Activated naive CD8-positive, alpha-beta T cell treated with anti-CD3 and anti-CD28 coated beads, Interleukin-2, amount 10 ng/mL, durations not matched to agents 7 days and 5 days (primary cell): ENCODE measurements around the gene GPC6. TPM values are rescaled to one million over a fixed set of nuclear protein-coding genes. Genes with fewer than 3 reads are reported as not detected.

Experiments used
- ATAC-seq: fragments of 150-1000 bp; cut with Tn5 transposase; one replicate; pipeline ENCODE4 v1.10.0; 2021; ENCODE audit warnings: low read depth, moderate library complexity
- POLR2A ChIA-PET: fragments of 350-600 bp; sonication (Branson Sonifier 250); formaldehyde crosslinking; loops from one replicate; lab custom pipeline; 2021; ENCODE audit warnings: antibody characterized with exemption; lab: Charles Lee
- DNase-seq: peaks from one replicate; pipeline ENCODE4 v3.0.0; 2021
- H3K27ac Mint-ChIP-seq: one replicate; pipeline ENCODE4 v1.8.0; 2022; ENCODE audit warnings: mild to moderate bottlenecking, mixed read lengths
- H3K27me3 Mint-ChIP-seq: one replicate; pipeline ENCODE4 v1.8.0; 2022; ENCODE audit warnings: mild to moderate bottlenecking, moderate library complexity, mixed read lengths
- H3K36me3 Mint-ChIP-seq: one replicate; pipeline ENCODE4 v1.8.0; 2021; ENCODE audit warnings: mild to moderate bottlenecking, mixed read lengths
- H3K4me1 Mint-ChIP-seq: one replicate; pipeline ENCODE4 v1.8.0; 2021; ENCODE audit warnings: mixed read lengths
- H3K4me3 Mint-ChIP-seq: one replicate; pipeline ENCODE4 v1.8.0; 2022; ENCODE audit warnings: mild to moderate bottlenecking, moderate library complexity, mixed read lengths
- H3K9me3 Mint-ChIP-seq: one replicate; pipeline ENCODE4 v1.8.0; 2021; ENCODE audit warnings: mixed read lengths
- total RNA-seq, 2 experiments: library from RNA; stranded (reverse); gene quantifications; one replicate each; pipeline ENCODE4 v1.2.3, GENCODE V29; 2021

The GPC6 gene
- total RNA-seq, 2 experiments from 2014 or later: not detected

DNA sequence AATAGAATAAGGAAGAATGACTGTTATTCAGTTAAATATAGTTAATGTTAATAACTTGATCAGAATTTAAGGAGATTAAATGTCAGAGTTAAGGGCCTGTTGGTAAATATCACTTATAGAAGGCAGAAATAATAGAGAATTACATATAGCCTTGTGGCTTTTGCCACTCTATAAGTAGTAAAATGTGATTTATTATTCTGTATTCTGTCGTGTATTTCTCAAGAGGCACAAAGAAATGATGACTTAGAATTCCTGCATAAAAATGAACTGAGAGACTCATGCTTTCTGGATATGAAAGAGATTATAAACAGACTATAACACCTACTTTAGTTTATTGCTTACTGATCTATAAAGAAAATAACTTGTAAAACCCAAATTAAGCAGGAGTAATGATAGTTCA is 40.1 kb downstream of the GPC6 start:
- POLR2A ChIA-PET: no interaction called here
- H3K36me3 Mint-ChIP-seq: no peaks in the 10 kb centered on the region
- no peak for ATAC-seq
- no peak overlapping the region for H3K4me3 Mint-ChIP-seq
- no peaks in the 10 kb centered on the region for H3K4me1 Mint-ChIP-seq
- no peaks in the 10 kb centered on the region for H3K27me3 Mint-ChIP-seq
- no peaks in the 10 kb centered on the region for H3K9me3 Mint-ChIP-seq
- H3K27ac Mint-ChIP-seq: no peak overlapping the region
- DNase-seq: no peak

DNA sequence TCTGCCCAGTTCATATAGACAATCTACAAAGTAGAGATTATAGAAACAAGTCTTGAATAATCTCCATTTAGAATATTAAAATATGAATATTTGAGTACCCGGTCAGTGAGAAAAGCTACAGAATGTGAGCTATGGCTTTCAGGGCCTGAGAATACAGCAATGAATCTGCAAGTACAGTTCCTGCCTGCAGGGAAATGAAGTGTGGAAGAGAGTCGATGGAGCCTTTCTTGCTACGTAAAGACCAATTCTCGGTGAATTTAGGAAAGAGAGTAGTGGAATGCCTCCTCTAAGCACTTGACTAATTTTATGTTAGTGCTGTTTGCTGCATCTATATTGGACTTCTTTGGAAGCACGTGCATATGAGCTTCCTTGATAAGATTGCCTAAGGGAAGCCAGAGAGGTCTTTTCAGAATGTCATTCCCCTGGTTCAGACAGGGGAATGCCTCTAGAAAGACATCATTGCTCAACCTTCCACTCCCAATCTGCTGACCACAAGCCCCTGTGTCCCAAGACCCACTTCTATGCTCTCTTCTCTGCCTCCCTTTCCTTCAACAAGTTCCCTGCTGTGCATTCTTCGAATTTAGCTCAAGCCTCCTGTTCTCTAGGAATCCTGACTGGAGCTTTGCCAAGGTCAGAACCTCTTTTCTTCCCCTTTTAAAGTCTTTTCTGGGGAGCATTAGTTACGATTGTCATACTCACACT is 41.9 kb downstream of the GPC6 start:
- ATAC-seq (no peak), DNase-seq (no peak)
- Mint-ChIP-seq H3K4me3 (no peak overlapping the region), H3K27me3 (no peaks in the 10 kb centered on the region), H3K4me1 (no peaks in the 10 kb centered on the region), H3K9me3 (no peaks in the 10 kb centered on the region), H3K36me3 (no peaks in the 10 kb centered on the region), H3K27ac (no peak overlapping the region)
- POLR2A ChIA-PET: no interaction called here

DNA sequence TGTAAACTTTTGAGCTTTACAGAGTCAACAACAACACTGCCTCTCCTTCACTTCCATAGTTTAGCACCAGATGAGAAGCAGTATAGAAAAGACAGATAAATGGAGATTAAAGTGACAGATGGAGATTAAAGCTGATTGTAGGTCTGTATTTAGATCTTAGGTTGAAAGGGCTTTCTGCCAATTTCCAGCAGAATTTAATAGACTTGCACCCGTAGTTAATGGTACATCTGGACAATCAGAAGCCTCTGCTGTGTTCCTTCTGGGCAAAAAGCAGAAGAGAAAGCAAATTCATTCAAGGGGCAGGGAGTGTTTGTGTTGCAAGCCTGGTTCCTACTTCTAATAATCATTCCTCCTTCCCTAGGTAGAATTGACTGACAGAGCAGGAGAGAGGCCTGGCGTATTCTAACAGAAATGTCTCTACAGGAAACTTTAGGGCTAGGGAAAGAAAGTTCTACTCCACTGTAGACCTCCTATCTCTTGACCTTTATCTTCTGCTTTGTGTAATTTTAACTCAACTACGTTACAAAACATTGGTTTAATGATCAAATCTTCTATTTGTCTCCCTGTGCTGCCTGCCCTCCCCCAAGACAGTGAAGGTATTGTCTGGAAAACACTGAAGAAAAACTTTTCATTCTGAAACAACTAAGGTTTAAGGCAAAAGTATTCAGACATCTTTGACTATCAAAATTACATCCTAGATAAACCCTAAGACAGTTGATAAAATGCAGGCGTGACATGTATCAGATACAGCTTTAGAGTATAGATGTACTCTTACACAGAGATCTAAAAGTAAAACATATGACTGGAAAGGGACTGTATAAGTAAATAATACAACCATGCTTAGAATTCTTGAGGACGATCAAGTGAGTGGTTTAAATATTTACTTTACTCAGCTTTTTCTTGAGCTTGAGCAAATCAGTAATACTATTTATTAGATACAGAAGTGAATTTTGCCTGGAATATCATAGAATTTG is 44.4 kb downstream of the GPC6 start:
- no peak overlapping the region for H3K4me3 Mint-ChIP-seq
- H3K4me1 Mint-ChIP-seq: no peaks in the 10 kb centered on the region
- POLR2A ChIA-PET: no interaction called here
- no peaks in the 10 kb centered on the region for H3K36me3 Mint-ChIP-seq
- no peaks in the 10 kb centered on the region for H3K9me3 Mint-ChIP-seq
- DNase-seq (no peak), ATAC-seq (no peak)
- no peak overlapping the region for H3K27ac Mint-ChIP-seq
- H3K27me3 Mint-ChIP-seq: no peaks in the 10 kb centered on the region

DNA sequence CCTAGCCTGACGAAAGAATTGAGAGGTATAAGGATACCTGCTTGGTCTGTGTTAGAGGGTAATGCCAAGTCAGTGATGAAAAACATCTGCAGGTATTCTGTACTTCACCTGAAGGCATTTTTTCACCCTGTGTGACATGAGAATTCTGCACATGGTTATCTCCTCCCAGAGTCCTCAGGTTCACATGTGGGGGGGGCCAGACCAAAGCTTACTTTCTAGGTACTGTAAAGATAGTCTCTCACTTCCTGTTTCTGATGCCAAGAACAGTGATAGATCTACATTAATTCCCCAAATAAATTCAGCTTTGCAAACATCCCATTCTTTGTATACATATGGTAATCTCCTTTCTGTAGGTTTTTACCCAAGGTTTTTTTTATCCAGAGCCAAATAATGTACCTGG is 53.4 kb downstream of the GPC6 start:
- no peaks in the 10 kb centered on the region for H3K36me3 Mint-ChIP-seq

DNA sequence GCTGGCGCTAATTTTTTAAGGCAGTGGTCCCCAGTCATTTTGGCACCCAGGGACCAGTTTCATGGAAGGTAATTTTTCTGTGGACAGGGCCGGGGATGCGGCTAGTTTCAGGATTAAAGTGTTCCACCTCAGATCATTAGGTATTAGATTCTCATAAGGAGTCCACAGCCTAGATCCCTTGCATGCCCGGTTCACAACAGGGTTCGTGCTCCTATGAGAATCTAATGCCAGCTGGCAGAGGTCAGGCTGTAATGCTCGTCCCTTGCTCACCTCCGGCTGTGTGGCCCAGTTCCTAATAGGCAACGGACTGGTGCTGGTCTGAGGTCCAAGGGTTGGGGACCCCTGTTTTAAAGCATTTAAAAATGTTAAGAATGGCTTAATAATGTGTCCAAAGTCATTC is 54.1 kb downstream of the GPC6 start:
- H3K4me3 Mint-ChIP-seq: no peak overlapping the region
- no peak overlapping the region for H3K27ac Mint-ChIP-seq
- no peaks in the 10 kb centered on the region for H3K9me3 Mint-ChIP-seq
- no peaks in the 10 kb centered on the region for H3K4me1 Mint-ChIP-seq
- DNase-seq (no peak), ATAC-seq (no peak)
- POLR2A ChIA-PET: no interaction called here
- no peaks in the 10 kb centered on the region for H3K27me3 Mint-ChIP-seq
- no peaks in the 10 kb centered on the region for H3K36me3 Mint-ChIP-seq

More for the DNA sequence above, 53.4 kb downstream of the GPC6 start:
- ATAC-seq: no peak
- no peak for DNase-seq
- POLR2A ChIA-PET: no interaction called here
- no peaks in the 10 kb centered on the region for H3K9me3 Mint-ChIP-seq
- no peaks in the 10 kb centered on the region for H3K27me3 Mint-ChIP-seq
- no peak overlapping the region for H3K4me3 Mint-ChIP-seq
- H3K4me1 Mint-ChIP-seq: no peaks in the 10 kb centered on the region
- H3K27ac Mint-ChIP-seq: no peak overlapping the region

DNA sequence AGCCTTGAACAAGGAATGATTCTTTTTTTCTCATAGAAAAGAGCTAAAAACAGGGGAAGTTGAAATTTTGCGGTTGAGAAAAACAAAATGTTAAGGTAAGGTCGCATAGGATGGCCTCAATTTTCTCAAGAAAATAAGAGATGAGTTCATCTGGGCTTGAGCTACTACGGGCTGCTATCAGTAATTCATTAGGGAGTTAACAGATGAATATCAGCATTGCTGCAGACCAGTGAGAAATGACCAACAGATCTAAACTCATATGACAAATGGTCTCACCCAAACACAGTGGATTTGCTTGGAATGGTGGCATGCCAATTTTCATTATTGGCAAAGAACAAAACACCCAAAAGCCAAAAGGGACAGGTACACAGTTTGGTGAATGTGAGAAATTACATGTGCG is 56.6 kb downstream of the GPC6 start:
- no peak overlapping the region for H3K27ac Mint-ChIP-seq
- DNase-seq: no peak
- no peak overlapping the region for H3K4me3 Mint-ChIP-seq
- H3K9me3 Mint-ChIP-seq: no peaks in the 10 kb centered on the region
- H3K27me3 Mint-ChIP-seq: no peaks in the 10 kb centered on the region
- no peak for ATAC-seq
- H3K4me1 Mint-ChIP-seq: no peaks in the 10 kb centered on the region
- no peaks in the 10 kb centered on the region for H3K36me3 Mint-ChIP-seq
- POLR2A ChIA-PET: no interaction called here

DNA sequence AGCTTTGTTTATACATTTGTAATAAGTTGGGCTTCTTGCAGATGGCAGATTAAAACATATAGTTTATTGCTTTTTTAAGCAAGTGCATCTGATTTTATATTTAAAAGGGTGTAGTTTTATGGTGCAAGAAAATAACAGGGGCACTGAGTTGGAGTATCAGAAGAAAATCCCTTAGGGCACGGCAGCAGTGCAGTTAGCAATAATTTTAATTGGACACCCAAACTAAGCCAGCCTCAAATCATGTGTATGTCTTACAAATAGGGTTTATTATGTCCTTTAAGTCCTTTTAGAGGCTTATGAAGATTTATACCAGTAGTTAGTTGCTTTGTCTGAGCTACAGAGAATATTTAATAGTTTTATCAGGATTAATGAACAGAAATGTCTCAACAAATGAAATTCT is 57.5 kb downstream of the GPC6 start:
- Mint-ChIP-seq H3K4me1 (no peaks in the 10 kb centered on the region), H3K27me3 (no peaks in the 10 kb centered on the region), H3K9me3 (no peaks in the 10 kb centered on the region), H3K36me3 (no peaks in the 10 kb centered on the region), H3K27ac (no peak overlapping the region), H3K4me3 (no peak overlapping the region)
- ATAC-seq (no peak), DNase-seq (no peak)
- POLR2A ChIA-PET: no interaction called here

DNA sequence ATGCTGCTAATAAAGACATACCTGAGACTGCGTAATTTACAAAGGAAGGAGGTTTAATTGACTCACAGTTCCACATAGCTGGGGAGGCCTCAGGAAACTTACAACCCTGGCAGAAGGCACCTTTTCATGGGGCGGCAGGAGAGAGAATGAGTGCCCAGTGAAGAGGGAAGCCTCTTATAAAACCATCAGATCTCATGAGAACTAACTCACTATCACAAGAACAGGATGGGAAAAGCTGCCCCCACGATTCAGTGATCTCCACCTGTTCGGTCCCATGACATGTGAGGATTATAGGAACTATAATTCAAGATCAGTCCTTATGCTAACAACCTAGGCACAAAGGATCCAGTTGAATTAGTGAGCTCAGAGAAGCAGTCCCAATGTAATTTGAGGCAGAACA is 59.4 kb downstream of the GPC6 start:
- POLR2A ChIA-PET: no interaction called here
- H3K27me3 Mint-ChIP-seq: no peaks in the 10 kb centered on the region
- H3K9me3 Mint-ChIP-seq: no peaks in the 10 kb centered on the region
- no peaks in the 10 kb centered on the region for H3K4me1 Mint-ChIP-seq
- H3K27ac Mint-ChIP-seq: no peak overlapping the region
- no peaks in the 10 kb centered on the region for H3K36me3 Mint-ChIP-seq
- H3K4me3 Mint-ChIP-seq: no peak overlapping the region
- no peak for ATAC-seq
- DNase-seq: no peak

DNA sequence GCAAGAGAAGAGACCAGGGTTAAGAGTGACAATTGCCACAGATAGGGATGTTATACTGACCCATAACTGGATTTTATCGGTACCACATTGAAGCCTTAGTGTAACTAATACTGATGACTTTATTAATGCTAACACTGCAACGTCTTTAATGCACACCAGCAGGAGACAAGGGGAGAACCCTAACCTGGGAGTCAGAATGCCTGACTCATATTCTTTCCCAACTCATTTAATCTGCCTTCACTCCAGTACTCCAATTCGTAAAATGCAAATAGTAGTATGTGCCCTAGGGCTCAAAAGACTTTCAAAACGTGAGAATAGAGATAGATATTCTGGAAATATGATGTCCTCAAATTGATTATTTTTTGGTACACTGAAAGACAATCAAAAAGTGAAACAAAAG is 62.4 kb downstream of the GPC6 start:
- Mint-ChIP-seq H3K27ac (no peak overlapping the region), H3K9me3 (no peaks in the 10 kb centered on the region), H3K4me3 (no peak overlapping the region), H3K27me3 (no peaks in the 10 kb centered on the region), H3K36me3 (no peaks in the 10 kb centered on the region), H3K4me1 (no peaks in the 10 kb centered on the region)
- POLR2A ChIA-PET: no interaction called here
- DNase-seq: no peak
- ATAC-seq: no peak

DNA sequence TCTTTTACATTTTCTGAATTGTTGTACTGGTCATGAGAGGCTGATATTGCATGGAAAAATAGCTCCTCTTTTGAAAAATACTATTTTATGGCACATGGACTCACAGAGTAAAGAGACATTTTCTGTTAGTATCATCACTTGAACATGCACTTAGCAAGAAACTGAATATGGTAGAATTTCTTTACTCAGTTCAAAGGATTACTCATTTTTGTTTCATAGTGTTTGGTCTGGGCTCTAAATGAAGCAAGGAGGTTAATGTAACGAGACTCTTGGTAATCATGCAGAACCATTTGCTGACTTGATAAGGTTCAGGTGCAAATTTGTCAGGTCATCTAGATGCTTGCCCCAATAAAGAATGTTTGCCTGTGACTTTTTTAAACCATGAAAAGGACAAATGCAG is 63.2 kb downstream of the GPC6 start:
- ATAC-seq (no peak), DNase-seq (no peak)
- no peak overlapping the region for H3K4me3 Mint-ChIP-seq
- H3K27me3 Mint-ChIP-seq: no peaks in the 10 kb centered on the region
- POLR2A ChIA-PET: no interaction called here
- no peaks in the 10 kb centered on the region for H3K9me3 Mint-ChIP-seq
- H3K36me3 Mint-ChIP-seq: no peaks in the 10 kb centered on the region
- H3K4me1 Mint-ChIP-seq: no peaks in the 10 kb centered on the region
- H3K27ac Mint-ChIP-seq: no peak overlapping the region

DNA sequence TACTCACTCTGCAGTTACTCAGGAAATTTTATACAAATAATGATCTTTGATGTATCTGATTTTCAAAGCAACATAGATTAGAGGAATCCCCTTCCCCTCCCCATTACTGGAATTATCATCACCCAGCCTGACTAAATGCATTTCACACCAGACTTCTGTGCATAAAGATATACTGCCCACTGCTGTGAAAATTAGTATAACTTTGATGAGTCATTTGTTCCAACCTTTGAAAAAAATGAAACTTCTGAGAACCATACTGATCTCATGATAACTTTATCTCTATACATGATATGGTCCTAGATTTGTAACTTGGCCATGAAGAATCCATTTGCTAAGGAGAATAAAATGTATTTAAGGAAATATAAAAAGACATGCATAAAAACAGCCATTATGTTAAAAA is 63.9 kb downstream of the GPC6 start:
- Mint-ChIP-seq H3K4me3 (no peak overlapping the region), H3K4me1 (no peaks in the 10 kb centered on the region), H3K36me3 (no peaks in the 10 kb centered on the region), H3K9me3 (no peaks in the 10 kb centered on the region), H3K27me3 (no peaks in the 10 kb centered on the region), H3K27ac (no peak overlapping the region)
- POLR2A ChIA-PET: no interaction called here
- DNase-seq (no peak), ATAC-seq (no peak)

DNA sequence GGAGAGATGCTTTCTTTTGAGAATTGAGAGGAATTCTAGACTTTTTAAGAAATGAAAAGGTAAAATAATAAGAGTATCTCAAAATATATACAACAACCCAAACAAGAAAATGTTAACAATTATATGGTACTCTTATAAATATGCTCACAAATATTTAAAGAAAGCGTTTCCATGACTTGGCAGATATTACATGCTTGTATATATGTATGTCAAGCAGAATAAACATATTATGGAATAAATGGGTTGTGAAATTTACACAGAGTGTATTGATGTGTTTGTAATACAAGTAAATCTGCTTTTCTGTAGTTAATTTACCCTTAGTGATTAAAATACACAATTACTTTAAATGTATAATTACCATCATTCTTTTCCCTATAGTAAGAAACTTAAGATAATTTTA is 65.8 kb downstream of the GPC6 start:
- Mint-ChIP-seq H3K9me3 (no peaks in the 10 kb centered on the region), H3K36me3 (no peaks in the 10 kb centered on the region), H3K4me3 (no peak overlapping the region), H3K27me3 (no peaks in the 10 kb centered on the region), H3K27ac (no peak overlapping the region), H3K4me1 (no peaks in the 10 kb centered on the region)
- ATAC-seq: no peak
- POLR2A ChIA-PET: no interaction called here
- no peak for DNase-seq

DNA sequence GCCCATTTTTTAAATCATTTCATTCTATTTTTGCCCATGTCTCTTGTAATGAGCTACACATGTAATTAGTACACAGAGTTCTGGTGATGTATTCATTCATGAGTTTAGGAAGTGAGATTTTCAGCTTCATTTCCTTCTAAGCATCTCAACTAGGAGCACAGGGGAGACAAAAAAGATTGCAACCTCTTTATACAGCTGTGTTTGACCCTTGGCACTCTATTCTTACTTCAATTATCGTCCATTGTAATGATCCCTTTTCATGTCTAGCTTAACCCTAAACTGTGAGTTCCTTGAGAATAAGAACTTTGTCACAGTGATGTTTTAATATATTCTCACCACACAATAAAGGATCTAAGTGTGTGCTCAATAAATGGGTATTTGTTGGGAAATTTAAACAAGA is 67.1 kb downstream of the GPC6 start:
- no peak for ATAC-seq
- POLR2A ChIA-PET: no interaction called here
- no peaks in the 10 kb centered on the region for H3K27me3 Mint-ChIP-seq
- H3K4me3 Mint-ChIP-seq: no peak overlapping the region
- no peaks in the 10 kb centered on the region for H3K36me3 Mint-ChIP-seq
- no peak overlapping the region for H3K27ac Mint-ChIP-seq
- no peaks in the 10 kb centered on the region for H3K9me3 Mint-ChIP-seq
- H3K4me1 Mint-ChIP-seq: no peaks in the 10 kb centered on the region
- no peak for DNase-seq

DNA sequence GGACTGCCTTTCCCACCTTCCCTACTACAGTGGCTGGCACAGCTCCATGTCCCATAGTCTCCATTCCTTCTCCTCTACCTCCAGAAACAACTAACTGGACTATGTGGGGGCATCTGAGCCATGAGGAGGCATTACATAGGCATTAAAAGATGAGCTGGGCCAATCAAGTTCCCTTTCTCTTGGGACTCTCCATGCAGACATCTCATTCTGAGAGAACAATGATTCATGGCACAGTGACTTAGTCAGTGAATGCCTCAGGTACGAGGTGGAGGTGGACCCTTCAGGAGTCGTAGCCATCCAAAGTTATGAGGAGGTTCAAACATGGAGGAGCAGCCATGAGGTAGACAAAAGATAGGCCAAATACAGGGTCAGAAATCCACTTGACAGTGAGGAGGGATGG is 70.0 kb downstream of the GPC6 start:
- no peaks in the 10 kb centered on the region for H3K27me3 Mint-ChIP-seq
- no peaks in the 10 kb centered on the region for H3K36me3 Mint-ChIP-seq
- POLR2A ChIA-PET: no interaction called here
- no peak overlapping the region for H3K4me3 Mint-ChIP-seq
- no peak overlapping the region for H3K27ac Mint-ChIP-seq
- no peak for DNase-seq
- ATAC-seq: no peak
- no peaks in the 10 kb centered on the region for H3K9me3 Mint-ChIP-seq
- no peaks in the 10 kb centered on the region for H3K4me1 Mint-ChIP-seq
